ENCODE measurements around the gene NLRP3.
"Not testable (repeated sequence)": the region's sequence is repeated elsewhere in the genome, so short reads cannot be mapped to it uniquely, and the experiment has no call there.

Gene NLRP3

GRCh38 chr1:247415423-247416361 lies at the start of gene NLRP3:
TSS of gene NLRP3 (plus strand) at chr1:247416173. CDS start at chr1:247418801, 2,628 bp downstream.
- peak; percentile 45 for DNase-seq

GRCh38 chr1:247366345-247366744 lies 49.6 kb upstream of the NLRP3 start:
- not testable (repeated sequence) for DNase-seq

GRCh38 chr1:247366926-247367645 lies 48.9 kb upstream of the NLRP3 start:
- no peak for DNase-seq

GRCh38 chr1:247367786-247368422 lies 48.1 kb upstream of the NLRP3 start:
- DNase-seq: no peak

- DNase-seq: no peak
Measured at GRCh38 chr1:247368490-247369145, 47.4 kb upstream of the NLRP3 start.

- DNase-seq: no peak
Measured at GRCh38 chr1:247370786-247371732, 44.9 kb upstream of the NLRP3 start.

- no peak for DNase-seq
Measured at GRCh38 chr1:247371801-247372259, 44.1 kb upstream of the NLRP3 start.

- DNase-seq: peak; percentile 65
Measured at GRCh38 chr1:247373721-247374141, 42.2 kb upstream of the NLRP3 start.

- DNase-seq: not testable (repeated sequence)
Measured at GRCh38 chr1:247374651-247375334, 41.2 kb upstream of the NLRP3 start.

- no peak for DNase-seq
Measured at GRCh38 chr1:247375747-247376146, 40.2 kb upstream of the NLRP3 start.

- DNase-seq: no peak
Measured at GRCh38 chr1:247376659-247377058, 39.3 kb upstream of the NLRP3 start.

GRCh38 chr1:247377656-247378055 lies 38.3 kb upstream of the NLRP3 start:
- DNase-seq: not testable (repeated sequence)

GRCh38 chr1:247378334-247379073 lies 37.5 kb upstream of the NLRP3 start:
- no peak for DNase-seq

- DNase-seq: no peak
Measured at GRCh38 chr1:247385283-247385682, 30.7 kb upstream of the NLRP3 start.

GRCh38 chr1:247386217-247386616 lies 29.8 kb upstream of the NLRP3 start:
- DNase-seq: no peak

GRCh38 chr1:247386687-247387086 lies 29.3 kb upstream of the NLRP3 start:
- DNase-seq: no peak

GRCh38 chr1:247387096-247387495 lies 28.9 kb upstream of the NLRP3 start:
- no peak for DNase-seq

GRCh38 chr1:247387565-247387964 lies 28.4 kb upstream of the NLRP3 start:
- DNase-seq: no peak

GRCh38 chr1:247390116-247390791 lies 25.7 kb upstream of the NLRP3 start:
- peak; percentile 80 for DNase-seq

All from activated CD8-positive, alpha-beta memory T cell treated with anti-CD3 and anti-CD28 coated beads, Interleukin-2, amount 50 U/mL, for 4 hours (primary cell).